B cell (primary cell): Measurements from ENCODE around the gene CASS4. TPM values are rescaled to one million over a fixed set of nuclear protein-coding genes. Genes with fewer than 3 reads are reported as not detected.
"Not testable (repeated sequence)": the region's sequence is repeated elsewhere in the genome, so short reads cannot be mapped to it uniquely, and the experiment has no call there.

Experiments used
- ATAC-seq: fragments of 200-7000 bp; cut with Tn5 transposase; one replicate; pipeline ENCODE4 v1.10.0; 2021; ENCODE audit warnings: low read depth, mild to moderate bottlenecking, moderate number of reproducible peaks, moderate library complexity
- CTCF ChIA-PET: fragments of 350-600 bp; sonication (Branson Sonifier 250); formaldehyde crosslinking; loops from one replicate; lab custom pipeline; 2021; ENCODE audit warnings: antibody characterized with exemption, inconsistent platforms; lab: Charles Lee
- POLR2A ChIA-PET: fragments of 350-600 bp; sonication (Branson Sonifier 250); formaldehyde crosslinking; loops from one replicate; lab custom pipeline; 2021; ENCODE audit warnings: antibody characterized with exemption; lab: Charles Lee
- DNase-seq: peaks from one replicate; pipeline ENCODE4 v3.0.0; 2013
- H2AFZ ChIP-seq: 2 replicates; pipeline ENCODE4 v1.6.1; 2012; ENCODE audit warnings: mild to moderate bottlenecking, low read depth, low read length; ENCODE audit not compliant: insufficient read depth, poor library complexity, severe bottlenecking
- H3K27ac ChIP-seq, 2 donors: 1 replicate in 1 of 2; 2 replicates in 1 of 2; pipeline ENCODE4 v1.5.1; 2012 to 2013; ENCODE audit warnings: low read length in 2 of 2, mild to moderate bottlenecking in 2 of 2, moderate library complexity in 1 of 2
- H3K27me3 ChIP-seq, 4 experiments: fragments of 200-600 bp in 1 of 4; sonication (generic) in 1 of 4; replicated peaks in 1 of 4; 1 replicate in 2 of 4; 2 replicates in 2 of 4; pipeline versions ENCODE4 v1.6.1 to v1.7.0; 2013 to 2016; ENCODE audit warnings: low read length in 3 of 4, mild to moderate bottlenecking in 2 of 4, mixed read lengths in 1 of 4, moderate library complexity in 1 of 4; ENCODE audit not compliant: insufficient read depth in 4 of 4, control insufficient read depth in 3 of 4; ENCODE audit errors: control extremely low read depth in 1 of 4
- H3K36me3 ChIP-seq, 2 experiments: replicated peaks in 1 of 2; 1 replicate in 1 of 2; 2 replicates in 1 of 2; pipeline versions ENCODE4 v1.6.1 to v1.7.1; 2013; ENCODE audit warnings: low read length in 1 of 2; ENCODE audit not compliant: insufficient read depth in 2 of 2, control insufficient read depth in 1 of 2; ENCODE audit errors: control extremely low read depth in 1 of 2, extremely low read depth in 1 of 2
- H3K4me1 ChIP-seq, 2 donors: fragments of 200-600 bp in 1 of 2; sonication (generic) in 1 of 2; 1 replicate in 1 of 2; 2 replicates in 1 of 2; pipeline versions ENCODE4 v1.5.1 to v1.6.1; 2013 to 2017; ENCODE audit warnings: low read length in 2 of 2; ENCODE audit not compliant: control insufficient read depth in 2 of 2, insufficient read depth in 2 of 2
- H3K4me2 ChIP-seq: replicated peaks from 2 replicates; pipeline ENCODE3; 2012; ENCODE audit warnings: mild to moderate bottlenecking, low read depth, low read length; ENCODE audit not compliant: poor library complexity, severe bottlenecking
- H3K4me3 ChIP-seq, 5 experiments: fragments of 200-600 bp in 1 of 5; sonication (generic) in 1 of 5; 1 replicate in 3 of 5; 2 replicates in 2 of 5; pipeline versions ENCODE4 v1.5.1 to v1.7.0; 2011 to 2016; ENCODE audit warnings: low read length in 4 of 5, mild to moderate bottlenecking in 4 of 5, low read depth in 2 of 5, control low read depth in 1 of 5, moderate library complexity in 1 of 5; ENCODE audit not compliant: insufficient read depth in 1 of 5; ENCODE audit errors: control extremely low read depth in 1 of 5, extremely low read depth in 1 of 5
- H3K79me2 ChIP-seq: fragments of 200-600 bp; sonication (generic); one replicate; pipeline ENCODE4 v1.6.0; 2016; ENCODE audit warnings: low read length; ENCODE audit not compliant: control insufficient read depth, insufficient read depth
- H3K9ac ChIP-seq: fragments of 200-600 bp; sonication (generic); 2 replicates; pipeline ENCODE4 v1.6.1; 2017; ENCODE audit warnings: mild to moderate bottlenecking, low read length, moderate library complexity
- H3K9me3 ChIP-seq, 3 donors: one replicate each; pipeline versions ENCODE4 v1.6.1 to v1.7.1; 2013; ENCODE audit warnings: low read length in 2 of 3; ENCODE audit not compliant: control insufficient read depth in 2 of 3, insufficient read depth in 1 of 3; ENCODE audit errors: control extremely low read depth in 1 of 3
- H4K20me1 ChIP-seq: 2 replicates; pipeline ENCODE4 v1.6.0; 2012; ENCODE audit warnings: mild to moderate bottlenecking, low read length; ENCODE audit not compliant: insufficient read depth, control insufficient read depth, poor library complexity, severe bottlenecking
- H3K27ac Mint-ChIP-seq: one replicate; pipeline ENCODE4 v1.8.0; 2021; ENCODE audit warnings: mixed read lengths
- H3K27me3 Mint-ChIP-seq: one replicate; pipeline ENCODE4 v1.8.0; 2021; ENCODE audit warnings: mixed read lengths
- H3K4me1 Mint-ChIP-seq: one replicate; pipeline ENCODE4 v1.8.0; 2021; ENCODE audit warnings: mixed read lengths
- H3K4me3 Mint-ChIP-seq: one replicate; pipeline ENCODE4 v1.8.0; 2021; ENCODE audit warnings: mixed read lengths
- H3K9me3 Mint-ChIP-seq: one replicate; pipeline ENCODE4 v1.8.0; 2022; ENCODE audit warnings: mixed read lengths; ENCODE audit not compliant: insufficient read depth
- EZH2 ChIP-seq: IDR thresholded peaks from 2 replicates; pipeline ENCODE4 v1.6.1; 2012; ENCODE audit warnings: borderline replicate concordance, low read depth, mild to moderate bottlenecking, moderate library complexity, low read length; ENCODE audit not compliant: insufficient read depth, poor library complexity, severe bottlenecking
- whole genome bisulfite sequencing: methylation state at CpG from one replicate; pipeline ENCODE4 v1.1.5; 2013; ENCODE audit warnings: missing lambda C conversion rate; ENCODE audit not compliant: insufficient coverage; 5-methylcytosine and 5-hydroxymethylcytosine counted together
- intact Hi-C: fragments of 100-400 bp; cut with micrococcal nuclease; formaldehyde crosslinking; loops from one replicate; pipeline ENCODE4 v1.10.0; 2022
- polyA plus RNA-seq: library from polyadenylated mRNA; depleted of rRNA; stranded (reverse); fragments of >200 nt; gene quantifications from 2 replicates; pipeline ENCODE4 v1.2.3, GENCODE V29; 2012
- total RNA-seq, 2 donors: library from RNA; stranded (reverse); fragments of 120-200 nt in 1 of 2; gene quantifications; 1 replicate in 1 of 2; 2 replicates in 1 of 2; pipeline versions ENCODE4 v1.2.3 to v1.2.4, GENCODE V29; 2013 to 2022
- TF ChIP-seq, protein P1 (sequence below): fragments of 200-600 bp; IDR thresholded peaks from one replicate; pipeline ENCODE4 v1.8.0; 2022; ENCODE audit warnings: antibody characterized with exemption, mild to moderate bottlenecking

The CASS4 gene
- total and polyA plus RNA-seq, 2 donors (not counting 1 experiment from before 2014, with no cell fraction given): 0.42 to 0.45 TPM

DNA sequence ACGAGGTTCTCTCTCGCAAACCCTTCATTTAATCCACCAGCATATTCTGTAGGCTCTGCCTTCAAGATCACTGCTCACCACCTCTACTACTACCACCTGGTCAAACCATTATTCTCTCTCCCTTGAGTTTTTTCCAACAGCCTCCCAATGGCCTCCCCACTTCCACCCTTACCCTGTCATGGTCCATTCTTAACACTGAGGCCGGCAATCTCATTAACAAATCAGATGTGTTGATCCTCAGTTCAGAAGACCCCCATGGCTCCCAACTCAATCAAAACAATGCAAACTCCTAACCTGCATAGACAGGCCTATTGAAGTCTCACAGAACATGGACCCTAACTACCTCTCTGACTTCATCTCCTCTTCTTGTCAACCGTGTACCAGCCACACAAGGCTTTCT lies 22.3 kb upstream of the CASS4 start:
- Histone ChIP-seq H2AFZ (no peak overlapping the region), H3K4me2 (no peak overlapping the region), H3K79me2 (peaks cover 35% of the 10 kb centered on the region), H3K4me1 (peaks cover 16 to 21% of the 10 kb centered on the region in 2 donors), H4K20me1 (no peaks in the 10 kb centered on the region), H3K27me3 (no peaks in the 10 kb centered on the region), H3K4me3 (no peak overlapping the region), H3K9me3 (no peaks in the 10 kb centered on the region), H3K27ac (no peak overlapping the region), H3K36me3 (peaks cover 0 to 2% of the 10 kb centered on the region in 2 experiments), H3K9ac (no peak overlapping the region)
- ChIA-PET POLR2A (no interaction called here), CTCF (interaction anchor here (0.5 kb wide), 1 partner anchor 79 kb away, joined by 3 read pairs; the partner anchor contains the start of gene RTF2)
- Mint-ChIP-seq H3K4me3 (no peak overlapping the region), H3K4me1 (peaks cover 16% of the 10 kb centered on the region), H3K9me3 (no peaks in the 10 kb centered on the region), H3K27ac (no peak overlapping the region), H3K27me3 (no peaks in the 10 kb centered on the region)
- 91% methylated on average over 4 of the region's 4 CpGs for WGBS
- ATAC-seq (no peak), DNase-seq (no peak)
- TF ChIP-seq EZH2: no peak
- TF ChIP-seq, protein P1, sequence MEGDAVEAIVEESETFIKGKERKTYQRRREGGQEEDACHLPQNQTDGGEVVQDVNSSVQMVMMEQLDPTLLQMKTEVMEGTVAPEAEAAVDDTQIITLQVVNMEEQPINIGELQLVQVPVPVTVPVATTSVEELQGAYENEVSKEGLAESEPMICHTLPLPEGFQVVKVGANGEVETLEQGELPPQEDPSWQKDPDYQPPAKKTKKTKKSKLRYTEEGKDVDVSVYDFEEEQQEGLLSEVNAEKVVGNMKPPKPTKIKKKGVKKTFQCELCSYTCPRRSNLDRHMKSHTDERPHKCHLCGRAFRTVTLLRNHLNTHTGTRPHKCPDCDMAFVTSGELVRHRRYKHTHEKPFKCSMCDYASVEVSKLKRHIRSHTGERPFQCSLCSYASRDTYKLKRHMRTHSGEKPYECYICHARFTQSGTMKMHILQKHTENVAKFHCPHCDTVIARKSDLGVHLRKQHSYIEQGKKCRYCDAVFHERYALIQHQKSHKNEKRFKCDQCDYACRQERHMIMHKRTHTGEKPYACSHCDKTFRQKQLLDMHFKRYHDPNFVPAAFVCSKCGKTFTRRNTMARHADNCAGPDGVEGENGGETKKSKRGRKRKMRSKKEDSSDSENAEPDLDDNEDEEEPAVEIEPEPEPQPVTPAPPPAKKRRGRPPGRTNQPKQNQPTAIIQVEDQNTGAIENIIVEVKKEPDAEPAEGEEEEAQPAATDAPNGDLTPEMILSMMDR: no peak
- intact Hi-C loops: loop anchor here (10.0 kb wide), 1 partner anchor 1325 kb away; the partner anchor contains the start of gene PMEPA1

DNA sequence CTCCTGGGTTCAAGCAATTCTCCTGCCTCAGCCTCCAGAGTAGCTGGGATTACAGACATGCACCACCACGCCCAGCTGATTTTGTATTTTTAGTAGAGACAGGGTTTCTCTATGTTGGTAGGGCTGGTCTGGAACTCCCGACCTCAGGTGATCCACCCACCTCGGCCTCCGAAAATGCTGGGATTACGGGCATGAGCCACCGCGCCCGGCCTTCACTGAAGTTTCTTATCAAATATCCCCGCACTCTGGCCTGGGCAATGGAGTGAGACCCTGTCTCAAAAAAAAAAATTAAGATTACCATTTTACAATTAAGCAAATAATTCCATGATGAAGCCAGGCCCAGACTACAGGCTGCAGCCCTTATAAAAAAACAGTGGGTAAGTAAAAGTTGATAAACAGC lies 21.7 kb upstream of the CASS4 start:
- DNase-seq, H3K4me3 Mint-ChIP-seq, CTCF ChIA-PET, POLR2A ChIA-PET, H3K9me3 Mint-ChIP-seq, H3K4me2 ChIP-seq, H3K9me3 ChIP-seq, H2AFZ ChIP-seq, H3K4me3 ChIP-seq, H3K27ac ChIP-seq, H3K9ac ChIP-seq, H3K27me3 Mint-ChIP-seq, H3K27me3 ChIP-seq, H3K36me3 ChIP-seq, H3K27ac Mint-ChIP-seq, ATAC-seq, H4K20me1 ChIP-seq: not testable (repeated sequence)
- Histone ChIP-seq H3K4me1 (peaks cover 16 to 21% of the 10 kb centered on the region in 2 donors), H3K79me2 (peaks cover 36% of the 10 kb centered on the region)
- peaks cover 18% of the 10 kb centered on the region for H3K4me1 Mint-ChIP-seq
- intact Hi-C loops: loop anchor here (10.0 kb wide), 1 partner anchor 1324 kb away; the partner anchor contains the start of gene PMEPA1
- 100% methylated on average over 6 of the region's 9 CpGs for WGBS
